ENCODE measurements around the gene ZNF831.

The ZNF831 gene

DNA sequence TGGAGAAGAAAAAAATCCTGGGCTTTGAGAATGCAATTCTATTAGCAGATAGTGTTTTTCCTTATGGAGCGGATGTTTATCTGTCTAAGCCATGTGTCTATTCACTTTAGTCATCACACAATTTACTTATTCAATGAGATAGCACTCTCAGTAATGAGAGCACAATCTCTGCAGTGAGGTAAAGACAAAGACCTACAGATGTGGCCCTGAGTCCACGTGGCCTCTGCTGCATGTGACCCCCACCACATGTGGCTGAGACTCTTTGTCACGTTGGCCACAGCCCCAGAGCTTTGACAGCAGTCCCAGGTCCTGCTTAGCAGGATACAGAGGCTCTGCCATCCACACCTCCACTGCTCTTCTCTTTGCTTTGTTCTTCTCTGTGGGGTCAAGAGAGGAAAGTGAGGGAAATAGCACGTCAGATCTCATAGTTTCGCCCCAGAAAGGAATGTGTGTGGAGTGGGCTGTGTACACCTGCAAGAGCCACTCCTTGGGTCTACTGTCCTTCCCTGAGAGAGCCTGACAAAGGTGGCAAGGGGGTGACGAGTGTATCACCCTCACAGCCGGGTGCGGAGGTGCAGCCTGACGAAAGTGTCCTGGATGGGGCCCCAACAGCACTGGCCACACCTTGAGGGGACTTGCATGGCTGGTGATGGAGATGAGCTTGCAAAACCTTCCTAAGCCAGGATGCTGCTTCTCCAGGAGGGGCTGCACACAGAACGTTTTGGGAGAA, 40.7 kb downstream of the ZNF831 start:
- TF ChIP-seq, protein P1, sequence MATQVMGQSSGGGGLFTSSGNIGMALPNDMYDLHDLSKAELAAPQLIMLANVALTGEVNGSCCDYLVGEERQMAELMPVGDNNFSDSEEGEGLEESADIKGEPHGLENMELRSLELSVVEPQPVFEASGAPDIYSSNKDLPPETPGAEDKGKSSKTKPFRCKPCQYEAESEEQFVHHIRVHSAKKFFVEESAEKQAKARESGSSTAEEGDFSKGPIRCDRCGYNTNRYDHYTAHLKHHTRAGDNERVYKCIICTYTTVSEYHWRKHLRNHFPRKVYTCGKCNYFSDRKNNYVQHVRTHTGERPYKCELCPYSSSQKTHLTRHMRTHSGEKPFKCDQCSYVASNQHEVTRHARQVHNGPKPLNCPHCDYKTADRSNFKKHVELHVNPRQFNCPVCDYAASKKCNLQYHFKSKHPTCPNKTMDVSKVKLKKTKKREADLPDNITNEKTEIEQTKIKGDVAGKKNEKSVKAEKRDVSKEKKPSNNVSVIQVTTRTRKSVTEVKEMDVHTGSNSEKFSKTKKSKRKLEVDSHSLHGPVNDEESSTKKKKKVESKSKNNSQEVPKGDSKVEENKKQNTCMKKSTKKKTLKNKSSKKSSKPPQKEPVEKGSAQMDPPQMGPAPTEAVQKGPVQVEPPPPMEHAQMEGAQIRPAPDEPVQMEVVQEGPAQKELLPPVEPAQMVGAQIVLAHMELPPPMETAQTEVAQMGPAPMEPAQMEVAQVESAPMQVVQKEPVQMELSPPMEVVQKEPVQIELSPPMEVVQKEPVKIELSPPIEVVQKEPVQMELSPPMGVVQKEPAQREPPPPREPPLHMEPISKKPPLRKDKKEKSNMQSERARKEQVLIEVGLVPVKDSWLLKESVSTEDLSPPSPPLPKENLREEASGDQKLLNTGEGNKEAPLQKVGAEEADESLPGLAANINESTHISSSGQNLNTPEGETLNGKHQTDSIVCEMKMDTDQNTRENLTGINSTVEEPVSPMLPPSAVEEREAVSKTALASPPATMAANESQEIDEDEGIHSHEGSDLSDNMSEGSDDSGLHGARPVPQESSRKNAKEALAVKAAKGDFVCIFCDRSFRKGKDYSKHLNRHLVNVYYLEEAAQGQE (IDR thresholded peaks at IDR 0.05; ENCODE audit: insufficient replicate concordance, low read depth): no peak
- TF ChIP-seq, protein P2, sequence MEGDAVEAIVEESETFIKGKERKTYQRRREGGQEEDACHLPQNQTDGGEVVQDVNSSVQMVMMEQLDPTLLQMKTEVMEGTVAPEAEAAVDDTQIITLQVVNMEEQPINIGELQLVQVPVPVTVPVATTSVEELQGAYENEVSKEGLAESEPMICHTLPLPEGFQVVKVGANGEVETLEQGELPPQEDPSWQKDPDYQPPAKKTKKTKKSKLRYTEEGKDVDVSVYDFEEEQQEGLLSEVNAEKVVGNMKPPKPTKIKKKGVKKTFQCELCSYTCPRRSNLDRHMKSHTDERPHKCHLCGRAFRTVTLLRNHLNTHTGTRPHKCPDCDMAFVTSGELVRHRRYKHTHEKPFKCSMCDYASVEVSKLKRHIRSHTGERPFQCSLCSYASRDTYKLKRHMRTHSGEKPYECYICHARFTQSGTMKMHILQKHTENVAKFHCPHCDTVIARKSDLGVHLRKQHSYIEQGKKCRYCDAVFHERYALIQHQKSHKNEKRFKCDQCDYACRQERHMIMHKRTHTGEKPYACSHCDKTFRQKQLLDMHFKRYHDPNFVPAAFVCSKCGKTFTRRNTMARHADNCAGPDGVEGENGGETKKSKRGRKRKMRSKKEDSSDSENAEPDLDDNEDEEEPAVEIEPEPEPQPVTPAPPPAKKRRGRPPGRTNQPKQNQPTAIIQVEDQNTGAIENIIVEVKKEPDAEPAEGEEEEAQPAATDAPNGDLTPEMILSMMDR (IDR thresholded peaks at IDR 0.05; ENCODE audit: insufficient read depth, low read length): no peak
- no peak for TF ChIP-seq GABPA (IDR thresholded peaks at IDR 0.05; ENCODE audit: low read depth)
- TF ChIP-seq POLR2AphosphoS5 (IDR thresholded peaks at IDR 0.05; ENCODE audit: low read depth): no peak
- no peak for TF ChIP-seq SPI1 (IDR thresholded peaks at IDR 0.05; ENCODE audit: borderline replicate concordance, low read depth)
- no peak overlapping the region for H3K4me3 ChIP-seq (replicated peaks; ENCODE audit: insufficient read depth, low read length)
- no peak for DNase-seq (ENCODE audit: low read depth in 1 of 2, low spot score in 1 of 2)
- no peak overlapping the region for H3K27ac ChIP-seq (replicated peaks)
- H3K27me3 ChIP-seq (ENCODE audit: insufficient read depth, poor library complexity, severe bottlenecking): no peaks in the 10 kb centered on the region

DNA sequence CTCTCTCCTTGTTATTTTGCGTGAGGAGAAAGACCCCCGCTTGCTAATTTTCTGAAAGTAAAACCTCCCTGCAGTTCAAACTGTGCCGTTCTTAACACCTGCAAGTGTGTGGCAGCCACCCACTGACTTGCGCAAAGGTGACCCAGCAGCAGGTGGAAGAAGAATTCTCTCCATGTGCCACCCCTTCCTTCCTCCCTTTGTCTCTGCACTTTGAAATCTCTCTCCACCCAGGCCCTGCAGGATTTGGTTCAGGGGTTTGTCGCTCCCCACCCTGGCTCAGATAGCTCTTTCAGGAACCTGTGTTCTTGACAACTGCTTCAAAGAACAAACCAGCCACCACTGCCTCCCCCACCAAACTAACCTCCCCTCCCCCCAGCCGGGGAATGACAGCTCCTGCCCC, 41.4 kb downstream of the ZNF831 start:
- H3K27ac ChIP-seq (replicated peaks): no peak overlapping the region
- no peak overlapping the region for H3K4me3 ChIP-seq (replicated peaks; ENCODE audit: insufficient read depth, low read length)
- no peak for DNase-seq (ENCODE audit: low read depth in 1 of 2, low spot score in 1 of 2)
- no peaks in the 10 kb centered on the region for H3K27me3 ChIP-seq (ENCODE audit: insufficient read depth, poor library complexity, severe bottlenecking)
- TF ChIP-seq GABPA (IDR thresholded peaks at IDR 0.05; ENCODE audit: low read depth) (no peak), POLR2AphosphoS5 (IDR thresholded peaks at IDR 0.05; ENCODE audit: low read depth) (no peak), SPI1 (IDR thresholded peaks at IDR 0.05; ENCODE audit: borderline replicate concordance, low read depth) (no peak)
- TF ChIP-seq, protein P2 (IDR thresholded peaks at IDR 0.05; ENCODE audit: insufficient read depth, low read length): no peak
- TF ChIP-seq, protein P1 (IDR thresholded peaks at IDR 0.05; ENCODE audit: insufficient replicate concordance, low read depth): no peak

DNA sequence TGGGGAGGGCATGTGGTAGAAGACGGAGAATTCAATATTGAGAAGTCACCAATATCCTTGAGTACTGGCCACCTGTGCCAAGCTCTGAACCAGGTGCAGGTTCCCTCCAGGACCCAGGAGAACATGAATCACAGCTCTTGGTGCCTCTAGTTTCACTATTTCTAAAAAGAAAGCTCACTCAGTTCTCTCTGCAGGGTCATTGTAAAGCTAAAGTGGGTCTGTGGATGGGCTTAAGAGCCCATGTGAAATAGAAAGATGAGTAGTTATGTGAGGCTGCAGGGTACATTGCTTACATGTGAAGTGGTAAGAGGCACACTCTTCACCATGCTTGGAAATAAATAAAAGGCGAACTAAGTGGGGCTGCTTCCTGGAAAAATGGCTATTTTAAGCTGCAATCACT, 43.6 kb downstream of the ZNF831 start:
- no peak overlapping the region for H3K4me3 ChIP-seq (replicated peaks; ENCODE audit: insufficient read depth, low read length)
- no peak for DNase-seq (ENCODE audit: low read depth in 1 of 2, low spot score in 1 of 2)
- H3K27me3 ChIP-seq (ENCODE audit: insufficient read depth, poor library complexity, severe bottlenecking): no peaks in the 10 kb centered on the region
- no peak overlapping the region for H3K27ac ChIP-seq (replicated peaks)
- TF ChIP-seq GABPA (IDR thresholded peaks at IDR 0.05; ENCODE audit: low read depth) (no peak), SPI1 (IDR thresholded peaks at IDR 0.05; ENCODE audit: borderline replicate concordance, low read depth) (no peak), POLR2AphosphoS5 (IDR thresholded peaks at IDR 0.05; ENCODE audit: low read depth) (no peak)
- TF ChIP-seq, protein P1 (IDR thresholded peaks at IDR 0.05; ENCODE audit: insufficient replicate concordance, low read depth): no peak
- TF ChIP-seq, protein P2 (IDR thresholded peaks at IDR 0.05; ENCODE audit: insufficient read depth, low read length): no peak

Data from HL-60 (cell line).